GM12892 (cell line): ENCODE results near the gene NCR3LG1. TPM values are rescaled to one million over a fixed set of nuclear protein-coding genes. Genes with fewer than 3 reads are reported as not detected.
A peak's percentile ranks its signal among the peaks of the same experiment; 100 is the strongest.

ENCODE experiments used
- DNase-seq: peaks from one replicate; pipeline ENCODE4 v3.0.0; 2011; ENCODE audit not compliant: insufficient read length
- FAIRE-seq: peaks from 2 replicates; lab custom pipeline; 2011; peaks lifted over from hg19 to GRCh38; lab: Jason Lieb, UNC
- POLR2A ChIP-seq: IDR thresholded peaks from 2 replicates; pipeline ENCODE4 v1.6.1; 2011; ENCODE audit warnings: low read depth, low read length, control low read depth
- POLR2AphosphoS5 ChIP-seq: IDR thresholded peaks from 2 replicates; pipeline ENCODE4 v1.6.1; 2011; ENCODE audit warnings: low read depth, low read length, control low read depth
- TAF1 ChIP-seq: IDR thresholded peaks from 2 replicates; pipeline ENCODE4 v1.6.1; 2011; ENCODE audit warnings: low read depth, mild to moderate bottlenecking, control low read depth, low read length, borderline replicate concordance
- polyA plus RNA-seq: library from polyadenylated mRNA; unstranded; fragments of >200 nt; gene quantifications from one replicate; pipeline ENCODE4 v1.2.1, GENCODE V29; 2012; ENCODE audit warnings: missing spikeins, inconsistent platforms; ENCODE audit not compliant: missing spikeins

Gene NCR3LG1
- polyA plus RNA-seq = 0.32 TPM

- DNase-seq = peak; percentile 37
- TF ChIP-seq POLR2AphosphoS5 (no peak), TAF1 (no peak), POLR2A (no peak)
Measured at GRCh38 chr11:17351510-17352176, at the start of gene NCR3LG1. Gene NCR3LG1, plus strand, starts transcription at chr11:17351800. Its CDS starts 170 bp downstream, at chr11:17351970.

GRCh38 chr11:17313349-17314231 lies 38.0 kb upstream of the NCR3LG1 start:
- DNase-seq = no peak
- no peak for FAIRE-seq
- TF ChIP-seq POLR2AphosphoS5 = no peak
- TF ChIP-seq POLR2A = no peak
- no peak for TF ChIP-seq TAF1

More at GRCh38 chr11:17351510-17352176, at the start of gene NCR3LG1:
- peak; percentile 51 for FAIRE-seq

GRCh38 chr11:17314232-17314547 lies 37.4 kb upstream of the NCR3LG1 start:
- peak; percentile 33 for FAIRE-seq
- DNase-seq = no peak
- no peak for TF ChIP-seq TAF1
- TF ChIP-seq POLR2AphosphoS5 = no peak
- no peak for TF ChIP-seq POLR2A

- DNase-seq (no peak), FAIRE-seq (no peak)
- TF ChIP-seq POLR2AphosphoS5 = no peak
- TF ChIP-seq POLR2A = no peak
- TF ChIP-seq TAF1 = no peak
Measured at GRCh38 chr11:17314904-17315426, 36.6 kb upstream of the NCR3LG1 start.

GRCh38 chr11:17328871-17329494 lies 22.6 kb upstream of the NCR3LG1 start:
- DNase-seq (no peak), FAIRE-seq (no peak)
- TF ChIP-seq POLR2AphosphoS5 = no peak
- TF ChIP-seq POLR2A = no peak
- TF ChIP-seq TAF1 = no peak

GRCh38 chr11:17331669-17332068 lies 19.9 kb upstream of the NCR3LG1 start:
- DNase-seq = no peak
- no peak for FAIRE-seq
- TF ChIP-seq POLR2A (no peak), TAF1 (no peak), POLR2AphosphoS5 (no peak)

GRCh38 chr11:17333799-17334586 lies 17.6 kb upstream of the NCR3LG1 start:
- TF ChIP-seq TAF1 = no peak
- no peak for TF ChIP-seq POLR2A
- no peak for TF ChIP-seq POLR2AphosphoS5
- DNase-seq (no peak), FAIRE-seq (no peak)

GRCh38 chr11:17343257-17343656 lies 8.3 kb upstream of the NCR3LG1 start:
- FAIRE-seq = no peak
- no peak for DNase-seq
- TF ChIP-seq TAF1 (no peak), POLR2A (no peak), POLR2AphosphoS5 (no peak)

- FAIRE-seq (no peak), DNase-seq (no peak)
- TF ChIP-seq POLR2AphosphoS5 (no peak), TAF1 (no peak), POLR2A (no peak)
Measured at GRCh38 chr11:17343907-17344306, 7.7 kb upstream of the NCR3LG1 start.

- TF ChIP-seq TAF1 (no peak), POLR2AphosphoS5 (no peak), POLR2A (no peak)
- FAIRE-seq (no peak), DNase-seq (no peak)
Measured at GRCh38 chr11:17347676-17348075, 3.9 kb upstream of the NCR3LG1 start.
